Measurements from ENCODE around the gene MED26. TPM values are rescaled to one million over a fixed set of nuclear protein-coding genes. Genes with fewer than 3 reads are reported as not detected.

MED26 gene
- total and polyA plus RNA-seq, 2 of the 13 experiments (the other 11 are each of a cell fraction or from before 2014, with no cell fraction given) = 3.5 to 3.8 TPM

GRCh38 chr19:16584248-16585093 lies 43.5 kb downstream of the MED26 start (continued):
- peak; percentile 44 for TF ChIP-seq ZNF687 (CRISPR knock-in tag; IDR thresholded peaks at IDR 0.05)

- Histone ChIP-seq H3K9me3 (ENCODE audit: low read length) (no peaks in the 10 kb centered on the region), H3K4me2 (ENCODE audit: low read depth, low read length) (no peak overlapping the region), H3K79me2 (ENCODE audit: insufficient read depth, low read length) (peaks cover 72% of the 10 kb centered on the region), H4K20me1 (ENCODE audit: insufficient read depth, low read length) (peaks cover 21% of the 10 kb centered on the region; the same call in 1 of the 2 replicates), H3K4me1 (ENCODE audit: insufficient read depth, low read length) (peaks cover 16% of the 10 kb centered on the region), H2AFZ (ENCODE audit: low read length) (no peak overlapping the region), H3K9ac (ENCODE audit: insufficient read depth, low read depth, low read length) (no peak overlapping the region), H3K27ac (ENCODE audit: extremely low read length, insufficient read depth, low read length) (no peak overlapping the region), H3K27me3 (ENCODE audit: control insufficient read depth in 1 of 2, insufficient read depth in 2 of 2, low read length in 2 of 2) (no peaks in the 10 kb centered on the region), H3K36me3 (replicated peaks in 1 of 2; ENCODE audit: control insufficient read depth in 1 of 2, insufficient read depth in 2 of 2, low read length in 2 of 2) (peaks cover 3 to 14% of the 10 kb centered on the region in 2 experiments; a peak in 4 of 5 replicates), H3K4me3 (replicated peaks in 1 of 3; ENCODE audit: insufficient read depth in 1 of 3, low read depth in 2 of 3, low read length in 3 of 3) (no peak overlapping the region)
- ATAC-seq (no peak), FAIRE-seq (no peak), DNase-seq (ENCODE audit: low spot score) (no peak)
- 96% methylated on average over 8 of the region's 10 CpGs for WGBS (ENCODE audit: low lambda C conversion rate)
- in situ Hi-C loops (cut with HindIII; ENCODE audit: extremely low pct_ligation_motif_present, low pct_unique_long_range_greater_than_20kb) = no loop called here
- no TSS peak for BruUV-seq (replicated peaks)
- ChIA-PET POLR2A (no interaction called here), CTCF (ENCODE audit: low intra/inter-chr PET ratio, low total read pairs) (no interaction called here)
- intact Hi-C loops (cut with micrococcal nuclease; ENCODE audit: unreplicated experiment) = no loop called here
- TF ChIP-seq ZNF616 (CRISPR knock-in tag; IDR thresholded peaks at IDR 0.05; ENCODE audit: low read depth) = no peak
- no peak for TF ChIP-seq POGK (CRISPR knock-in tag; conservative IDR thresholded peaks at IDR 0.05)
- no peak for TF ChIP-seq DMAP1 (CRISPR knock-in tag; IDR thresholded peaks at IDR 0.05)
- no peak for TF ChIP-seq MED13 (CRISPR knock-in tag; IDR thresholded peaks at IDR 0.05)
- TF ChIP-seq NCOA2 (CRISPR knock-in tag; IDR thresholded peaks at IDR 0.05) = no peak
- no peak for TF ChIP-seq HINFP (CRISPR knock-in tag; IDR thresholded peaks at IDR 0.05; ENCODE audit: low read depth)
- no peak for TF ChIP-seq ZHX1 (CRISPR knock-in tag; IDR thresholded peaks at IDR 0.05; ENCODE audit: low read depth)
- TF ChIP-seq ZNF30 (CRISPR knock-in tag; IDR thresholded peaks at IDR 0.05) = no peak
These were observed 45.3 kb downstream of the MED26 start for GRCh38 chr19:16582486-16583261.
